Astrocyte of the cerebellum (primary cell): ENCODE measurements around the gene KRT80.

Source experiments
- DNase-seq: peaks from one replicate; pipeline ENCODE4 v3.0.0-alpha.2; 2011; ENCODE audit warnings: low read depth
- H3K4me3 ChIP-seq: 2 replicates; pipeline ENCODE4 v1.5.1; 2011; ENCODE audit warnings: mild to moderate bottlenecking, low read depth, low read length, moderate library complexity
- in situ Hi-C: cut with HindIII; loops from 2 replicates; pipeline ENCODE4 v1.10.0; 2017; ENCODE audit warnings: low sequenced_read_pairs
- TF ChIP-seq, protein P1 (sequence below): IDR thresholded peaks from 2 replicates; pipeline ENCODE4 v1.5.1; 2012; ENCODE audit warnings: low read length, low read depth, moderate library complexity, mild to moderate bottlenecking; ENCODE audit errors: missing control alignments

Gene KRT80

GRCh38 chr12:52146822-52147366, 44.9 kb downstream of the KRT80 start:
- in situ Hi-C loops = no loop called here
- H3K4me3 ChIP-seq = no peak overlapping the region
- DNase-seq = no peak
- TF ChIP-seq, protein P1, sequence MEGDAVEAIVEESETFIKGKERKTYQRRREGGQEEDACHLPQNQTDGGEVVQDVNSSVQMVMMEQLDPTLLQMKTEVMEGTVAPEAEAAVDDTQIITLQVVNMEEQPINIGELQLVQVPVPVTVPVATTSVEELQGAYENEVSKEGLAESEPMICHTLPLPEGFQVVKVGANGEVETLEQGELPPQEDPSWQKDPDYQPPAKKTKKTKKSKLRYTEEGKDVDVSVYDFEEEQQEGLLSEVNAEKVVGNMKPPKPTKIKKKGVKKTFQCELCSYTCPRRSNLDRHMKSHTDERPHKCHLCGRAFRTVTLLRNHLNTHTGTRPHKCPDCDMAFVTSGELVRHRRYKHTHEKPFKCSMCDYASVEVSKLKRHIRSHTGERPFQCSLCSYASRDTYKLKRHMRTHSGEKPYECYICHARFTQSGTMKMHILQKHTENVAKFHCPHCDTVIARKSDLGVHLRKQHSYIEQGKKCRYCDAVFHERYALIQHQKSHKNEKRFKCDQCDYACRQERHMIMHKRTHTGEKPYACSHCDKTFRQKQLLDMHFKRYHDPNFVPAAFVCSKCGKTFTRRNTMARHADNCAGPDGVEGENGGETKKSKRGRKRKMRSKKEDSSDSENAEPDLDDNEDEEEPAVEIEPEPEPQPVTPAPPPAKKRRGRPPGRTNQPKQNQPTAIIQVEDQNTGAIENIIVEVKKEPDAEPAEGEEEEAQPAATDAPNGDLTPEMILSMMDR = no peak

GRCh38 chr12:52146089-52146821, 45.6 kb downstream of the KRT80 start:
- no peak for DNase-seq
- in situ Hi-C loops = no loop called here
- no peak overlapping the region for H3K4me3 ChIP-seq
- TF ChIP-seq, protein P1 = no peak

GRCh38 chr12:52145228-52146088, 46.4 kb downstream of the KRT80 start:
- no peak for DNase-seq
- TF ChIP-seq, protein P1 = no peak
- in situ Hi-C loops = no loop called here
- H3K4me3 ChIP-seq = no peak overlapping the region

DNA sequence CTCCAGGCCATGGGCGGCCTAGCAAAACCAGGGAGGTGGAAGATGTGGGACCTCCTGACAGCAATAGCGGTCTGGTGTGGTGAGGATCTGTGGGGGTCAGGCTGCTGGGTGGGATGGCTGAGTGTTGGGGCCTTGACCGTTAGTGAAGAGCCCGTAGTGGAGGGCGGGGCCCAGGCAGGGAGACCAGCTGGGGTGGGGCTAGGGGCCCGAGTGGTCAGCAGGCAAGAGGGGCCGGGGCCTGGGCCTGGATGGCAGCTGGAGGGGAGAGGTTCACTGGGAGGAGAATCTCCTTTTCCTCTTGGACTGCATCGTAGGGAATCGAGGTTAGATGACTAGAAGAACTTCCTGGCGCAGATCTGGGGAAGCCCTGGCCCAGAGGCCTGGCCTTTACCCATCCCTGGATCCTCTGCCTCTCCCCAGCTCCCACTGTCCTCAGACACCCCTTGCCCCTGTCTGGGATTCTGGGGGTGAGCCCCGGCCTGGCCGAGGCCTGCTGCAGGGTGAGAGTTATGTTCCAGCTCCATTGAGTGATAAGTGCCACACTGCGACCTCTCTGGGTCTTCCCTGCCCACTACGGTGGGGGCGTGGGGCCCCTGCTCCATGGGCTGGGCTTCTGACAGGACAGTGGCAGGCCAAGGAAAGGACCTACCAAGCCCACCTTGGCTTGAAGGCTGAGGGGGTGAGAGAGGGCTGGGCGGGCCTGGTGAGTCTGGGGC, 47.1 kb downstream of the KRT80 start:
- TF ChIP-seq, protein P1 = no peak
- H3K4me3 ChIP-seq = no peak overlapping the region
- in situ Hi-C loops = no loop called here
- DNase-seq = no peak

DNA sequence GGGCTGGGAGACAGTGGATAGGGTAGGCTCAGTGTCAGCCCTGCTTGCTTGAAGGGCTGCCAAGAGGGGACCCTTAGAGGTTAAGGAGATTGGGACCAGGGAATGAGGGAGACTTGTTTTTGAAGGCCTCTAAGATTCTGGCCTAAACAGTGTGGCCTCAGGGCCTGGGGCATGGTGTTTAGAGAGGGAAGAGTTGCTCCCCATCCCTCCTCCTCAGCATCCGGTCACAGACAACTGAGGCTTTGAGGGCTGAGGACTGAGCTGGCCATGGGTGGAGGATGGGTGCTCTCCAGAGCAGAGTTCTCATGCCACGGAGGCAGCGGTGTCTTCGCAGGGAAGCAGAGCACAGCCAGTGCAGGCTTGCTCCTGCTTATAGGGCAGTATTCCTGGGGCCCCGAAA, 49.4 kb downstream of the KRT80 start:
- H3K4me3 ChIP-seq = no peak overlapping the region
- in situ Hi-C loops = no loop called here
- TF ChIP-seq, protein P1 = no peak
- no peak for DNase-seq

- TF ChIP-seq, protein P1 = no peak
- H3K4me3 ChIP-seq = no peak overlapping the region
- in situ Hi-C loops = no loop called here
- no peak for DNase-seq
Observed at GRCh38 chr12:52141875-52142274, 49.9 kb downstream of the KRT80 start.
